Natural killer cell (primary cell): Measurements from ENCODE around the gene PLAGL1. TPM values are rescaled to one million over a fixed set of nuclear protein-coding genes. Genes with fewer than 3 reads are reported as not detected.

ENCODE experiments used
- ATAC-seq, 3 donors: fragments of 150-1000 bp in 2 of 3; fragments of 200-7000 bp in 1 of 3; cut with Tn5 transposase; 1 replicate in 1 of 3; 2 replicates in 2 of 3; pipeline ENCODE4 v1.10.0; 2021; ENCODE audit warnings: mild to moderate bottlenecking in 2 of 3, moderate library complexity in 2 of 3
- DNase-seq, 2 donors: peaks; one replicate each; pipeline versions ENCODE4 v3.0.0 to v3.0.0-alpha.2; 2013 to 2021; ENCODE audit warnings: mixed read lengths in 1 of 2
- H3K27ac ChIP-seq: one replicate; pipeline ENCODE4 v1.5.1; 2013; ENCODE audit warnings: mild to moderate bottlenecking, low read length
- H3K27me3 ChIP-seq: one replicate; pipeline ENCODE4 v1.6.1; 2013; ENCODE audit warnings: low read length; ENCODE audit not compliant: control insufficient read depth, insufficient read depth
- H3K36me3 ChIP-seq: one replicate; pipeline ENCODE4 v1.6.1; 2013; ENCODE audit warnings: low read length; ENCODE audit not compliant: control insufficient read depth, insufficient read depth
- H3K4me1 ChIP-seq: one replicate; pipeline ENCODE4 v1.6.1; 2013; ENCODE audit warnings: low read length; ENCODE audit not compliant: control insufficient read depth, insufficient read depth
- H3K4me3 ChIP-seq: one replicate; pipeline ENCODE4 v1.5.1; 2013; ENCODE audit warnings: low read length
- H3K9me3 ChIP-seq: one replicate; pipeline ENCODE4 v1.6.1; 2013; ENCODE audit warnings: low read length; ENCODE audit not compliant: control insufficient read depth, insufficient read depth
- H3K27ac Mint-ChIP-seq, 2 donors: one replicate each; pipeline ENCODE4 v1.8.0; 2022; ENCODE audit warnings: mild to moderate bottlenecking in 2 of 2, mixed read lengths in 2 of 2, moderate library complexity in 1 of 2
- H3K27me3 Mint-ChIP-seq, 2 donors: one replicate each; pipeline ENCODE4 v1.8.0; 2022; ENCODE audit warnings: low read depth in 2 of 2, mixed read lengths in 2 of 2
- H3K36me3 Mint-ChIP-seq: one replicate; pipeline ENCODE4 v1.8.0; 2022; ENCODE audit warnings: mixed read lengths
- H3K4me1 Mint-ChIP-seq, 2 donors: one replicate each; pipeline ENCODE4 v1.8.0; 2022; ENCODE audit warnings: mixed read lengths in 2 of 2
- H3K4me3 Mint-ChIP-seq: one replicate; pipeline ENCODE4 v1.8.0; 2022; ENCODE audit warnings: mild to moderate bottlenecking, moderate library complexity, mixed read lengths
- H3K9me3 Mint-ChIP-seq, 2 donors: one replicate each; pipeline ENCODE4 v1.8.0; 2022; ENCODE audit warnings: mixed read lengths in 2 of 2
- WGBS: methylation state at CpG from one replicate; pipeline ENCODE4 v1.1.7; 2013; ENCODE audit warnings: missing lambda C conversion rate; ENCODE audit not compliant: insufficient coverage; 5-methylcytosine and 5-hydroxymethylcytosine counted together
- intact Hi-C: fragments of 100-400 bp; cut with micrococcal nuclease; formaldehyde crosslinking; loops from one replicate; pipeline ENCODE4 v1.14.2; 2022
- total RNA-seq, 4 donors: library from RNA; stranded (reverse); fragments of 120-200 nt in 1 of 4; gene quantifications; one replicate each; pipeline versions ENCODE4 v1.2.3 to v1.2.4, GENCODE V29; 2013 to 2022
- TF ChIP-seq, protein P1 (sequence below): fragments of 200-600 bp; IDR thresholded peaks from one replicate; pipeline ENCODE4 v1.8.0; 2022; ENCODE audit warnings: antibody characterized with exemption

PLAGL1 gene
- total RNA-seq, 3 donors from 2014 or later (not counting 1 experiment from before 2014, with no cell fraction given), result 4.9 to 12.2 (median 6.8) TPM

DNA sequence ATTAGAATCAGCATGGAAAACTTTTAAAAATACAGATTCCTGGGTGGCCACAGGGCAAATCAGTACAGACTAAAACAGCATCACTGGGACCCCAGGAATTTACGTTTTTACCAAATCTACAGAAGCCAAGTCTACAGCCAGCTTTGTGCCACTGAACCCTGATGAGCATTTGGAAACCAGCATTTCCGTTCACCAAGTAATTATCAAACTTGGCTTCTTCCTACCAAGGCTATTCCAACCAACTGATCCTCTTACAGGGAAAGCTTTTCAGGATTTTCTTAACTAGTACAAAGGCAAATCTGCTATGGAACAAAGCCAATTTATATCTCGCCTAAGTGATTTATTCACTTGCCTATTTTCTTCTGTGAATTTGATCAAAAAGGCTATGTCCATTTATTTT, 47.0 kb downstream of the PLAGL1 start:
- Histone ChIP-seq H3K27ac (no peak overlapping the region), H3K36me3 (no peaks in the 10 kb centered on the region), H3K9me3 (no peaks in the 10 kb centered on the region), H3K27me3 (no peaks in the 10 kb centered on the region), H3K4me1 (no peaks in the 10 kb centered on the region), H3K4me3 (no peak overlapping the region)
- TF ChIP-seq, protein P1, sequence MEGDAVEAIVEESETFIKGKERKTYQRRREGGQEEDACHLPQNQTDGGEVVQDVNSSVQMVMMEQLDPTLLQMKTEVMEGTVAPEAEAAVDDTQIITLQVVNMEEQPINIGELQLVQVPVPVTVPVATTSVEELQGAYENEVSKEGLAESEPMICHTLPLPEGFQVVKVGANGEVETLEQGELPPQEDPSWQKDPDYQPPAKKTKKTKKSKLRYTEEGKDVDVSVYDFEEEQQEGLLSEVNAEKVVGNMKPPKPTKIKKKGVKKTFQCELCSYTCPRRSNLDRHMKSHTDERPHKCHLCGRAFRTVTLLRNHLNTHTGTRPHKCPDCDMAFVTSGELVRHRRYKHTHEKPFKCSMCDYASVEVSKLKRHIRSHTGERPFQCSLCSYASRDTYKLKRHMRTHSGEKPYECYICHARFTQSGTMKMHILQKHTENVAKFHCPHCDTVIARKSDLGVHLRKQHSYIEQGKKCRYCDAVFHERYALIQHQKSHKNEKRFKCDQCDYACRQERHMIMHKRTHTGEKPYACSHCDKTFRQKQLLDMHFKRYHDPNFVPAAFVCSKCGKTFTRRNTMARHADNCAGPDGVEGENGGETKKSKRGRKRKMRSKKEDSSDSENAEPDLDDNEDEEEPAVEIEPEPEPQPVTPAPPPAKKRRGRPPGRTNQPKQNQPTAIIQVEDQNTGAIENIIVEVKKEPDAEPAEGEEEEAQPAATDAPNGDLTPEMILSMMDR, result no peak
- intact Hi-C loops, result no loop called here
- ATAC-seq, result no peak
- no peaks in the 10 kb centered on the region for H3K9me3 Mint-ChIP-seq
- 85% methylated on average over 3 of the region's 3 CpGs for WGBS
- H3K27ac Mint-ChIP-seq, result no peak overlapping the region
- peaks cover 7 to 11% of the 10 kb centered on the region in 2 donors for H3K4me1 Mint-ChIP-seq
- DNase-seq, result no peak
- no peaks in the 10 kb centered on the region for H3K36me3 Mint-ChIP-seq
- no peak overlapping the region for H3K4me3 Mint-ChIP-seq
- no peaks in the 10 kb centered on the region for H3K27me3 Mint-ChIP-seq

DNA sequence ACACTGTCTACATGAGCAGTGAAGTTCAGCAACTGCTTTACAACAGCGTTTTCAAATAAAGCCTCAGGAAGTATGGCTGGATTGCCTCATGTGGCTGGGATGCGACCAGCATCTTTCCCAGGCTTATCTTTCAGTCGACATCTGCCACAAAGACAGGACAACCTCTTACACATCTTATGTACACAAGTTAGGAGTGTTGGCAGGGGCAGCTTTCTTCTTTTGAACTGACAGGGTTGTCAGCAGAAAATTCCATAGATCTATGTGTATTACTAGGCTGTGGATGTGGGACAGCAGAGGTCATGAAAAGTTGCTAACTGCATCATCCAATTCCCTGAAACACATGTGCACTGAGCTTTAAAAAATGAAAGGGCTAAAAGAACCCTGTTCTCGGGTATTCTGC, 48.1 kb downstream of the PLAGL1 start:
- Mint-ChIP-seq H3K9me3 (no peaks in the 10 kb centered on the region), H3K27me3 (no peaks in the 10 kb centered on the region), H3K36me3 (no peaks in the 10 kb centered on the region), H3K4me3 (no peak overlapping the region), H3K27ac (no peak overlapping the region), H3K4me1 (no peaks in the 10 kb centered on the region)
- TF ChIP-seq, protein P1, result no peak
- no peak for ATAC-seq
- Histone ChIP-seq H3K4me3 (no peak overlapping the region), H3K9me3 (no peaks in the 10 kb centered on the region), H3K27ac (no peak overlapping the region), H3K27me3 (no peaks in the 10 kb centered on the region), H3K4me1 (no peaks in the 10 kb centered on the region), H3K36me3 (no peaks in the 10 kb centered on the region)
- 94% methylated on average over 3 of the region's 4 CpGs for WGBS
- intact Hi-C loops, result no loop called here
- DNase-seq, result no peak

DNA sequence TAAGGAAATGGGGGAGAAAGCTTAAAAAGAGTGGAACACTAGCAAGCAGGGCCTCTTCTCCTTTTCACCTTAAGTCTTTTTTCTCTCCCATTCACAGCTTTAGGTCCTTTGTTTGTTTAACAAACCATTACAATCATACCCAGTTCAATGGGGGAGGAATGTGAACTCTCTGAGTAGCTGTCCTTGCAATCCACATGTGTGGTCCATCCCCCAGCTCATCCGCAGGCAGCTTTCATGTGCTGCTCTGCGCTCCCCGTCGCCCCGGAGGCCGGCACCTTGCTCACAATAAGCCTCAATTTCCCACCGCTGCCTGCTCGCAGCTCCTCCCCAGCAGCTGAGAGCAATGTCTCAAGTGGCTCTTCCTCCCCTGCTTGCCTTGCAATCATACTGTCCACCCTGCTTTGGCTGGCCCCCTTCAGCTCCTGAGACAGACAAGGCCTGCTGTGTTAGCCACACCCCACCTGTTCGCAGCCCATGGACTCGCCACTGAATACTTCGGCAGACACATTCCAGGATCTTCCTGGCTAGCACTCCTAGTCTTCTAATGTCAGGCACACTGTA, 49.1 kb downstream of the PLAGL1 start:
- H3K9me3 ChIP-seq, result no peaks in the 10 kb centered on the region
- Mint-ChIP-seq H3K4me1 (no peaks in the 10 kb centered on the region), H3K27ac (no peak overlapping the region), H3K9me3 (no peaks in the 10 kb centered on the region), H3K4me3 (no peak overlapping the region), H3K36me3 (no peaks in the 10 kb centered on the region), H3K27me3 (no peaks in the 10 kb centered on the region)
- TF ChIP-seq, protein P1, result no peak
- WGBS, result 96% methylated on average over 11 of the region's 11 CpGs
- DNase-seq, result no peak
- no peaks in the 10 kb centered on the region for H3K27me3 ChIP-seq
- no peak for ATAC-seq
- H3K36me3 ChIP-seq, result no peaks in the 10 kb centered on the region
- intact Hi-C loops, result no loop called here
- H3K4me1 ChIP-seq, result no peaks in the 10 kb centered on the region
- no peak overlapping the region for H3K27ac ChIP-seq
- no peak overlapping the region for H3K4me3 ChIP-seq

DNA sequence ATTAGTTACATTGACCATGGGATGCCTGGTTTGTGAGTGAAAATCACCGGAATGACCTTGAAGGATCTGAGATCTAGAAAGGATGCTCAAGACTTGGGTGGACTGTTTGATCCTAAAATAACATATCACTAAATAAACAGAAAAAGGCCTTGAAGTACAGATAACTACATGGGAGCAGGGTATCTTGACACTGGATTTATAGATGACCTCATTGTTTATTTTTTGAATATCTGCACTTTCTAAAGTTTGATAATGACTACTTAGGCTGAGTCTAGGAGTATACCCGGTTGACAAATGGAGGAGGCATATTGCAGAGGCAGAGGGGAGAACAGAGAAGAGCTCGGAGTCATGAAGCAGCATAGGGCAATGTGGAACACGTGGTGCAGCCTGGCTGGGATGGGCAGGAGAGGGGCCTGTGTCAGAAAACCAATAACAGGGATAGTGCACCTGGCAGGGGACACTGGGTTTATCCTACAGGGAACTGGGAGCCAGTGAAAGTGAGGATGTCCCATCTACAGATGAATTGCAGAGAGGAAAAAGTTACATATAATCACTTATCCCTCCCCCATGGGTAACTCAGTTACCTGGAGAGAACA, 50.3 kb downstream of the PLAGL1 start:
- Mint-ChIP-seq H3K9me3 (no peaks in the 10 kb centered on the region), H3K4me3 (no peak overlapping the region), H3K4me1 (no peaks in the 10 kb centered on the region), H3K36me3 (no peaks in the 10 kb centered on the region), H3K27ac (no peak overlapping the region), H3K27me3 (no peaks in the 10 kb centered on the region)
- intact Hi-C loops, result no loop called here
- Histone ChIP-seq H3K4me3 (no peak overlapping the region), H3K4me1 (no peaks in the 10 kb centered on the region), H3K36me3 (no peaks in the 10 kb centered on the region), H3K27ac (no peak overlapping the region), H3K27me3 (no peaks in the 10 kb centered on the region), H3K9me3 (no peaks in the 10 kb centered on the region)
- 90% methylated on average over 4 of the region's 4 CpGs for WGBS
- TF ChIP-seq, protein P1, result no peak
- DNase-seq (no peak), ATAC-seq (no peak)
